MV-4-11 (cell line): ENCODE measurements around the gene ADORA2B.
"Not testable (repeated sequence)": the region's sequence is repeated elsewhere in the genome, so short reads cannot be mapped to it uniquely, and the experiment has no call there.

ENCODE experiments used
- DNase-seq: peaks from one replicate; lab custom pipeline; 2025; lab: John Stamatoyannopoulos, UW

ADORA2B gene

GRCh38 chr17:15922586-15922985, 22.3 kb upstream of the ADORA2B start:
- DNase-seq = no peak

GRCh38 chr17:15926039-15926740, 18.7 kb upstream of the ADORA2B start:
- DNase-seq = no peak

DNA sequence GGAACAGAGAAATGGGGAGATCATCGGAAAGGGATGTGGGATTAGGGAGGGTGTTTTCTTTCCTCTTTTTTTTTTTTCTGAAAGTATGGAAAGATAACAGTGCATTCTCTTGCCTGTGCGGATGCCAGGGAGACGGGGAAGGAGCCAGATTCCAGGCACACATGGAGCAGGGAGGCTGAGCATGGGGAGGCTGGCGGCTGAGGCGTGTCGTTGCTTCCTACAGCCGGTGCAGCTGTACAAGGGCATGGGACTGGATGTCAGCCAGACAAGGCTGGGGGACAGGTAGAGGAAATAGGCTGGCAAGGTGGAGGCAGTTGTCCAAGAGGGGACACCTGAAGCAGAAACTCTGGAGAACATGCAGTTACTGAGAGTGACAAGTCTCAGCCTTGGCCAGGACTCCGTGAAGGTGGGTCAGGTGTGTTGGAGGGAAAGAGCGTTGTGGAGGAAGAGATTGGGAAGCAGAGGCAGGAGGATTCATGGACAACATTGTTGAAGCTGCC, 16.6 kb upstream of the ADORA2B start:
- DNase-seq = no peak

GRCh38 chr17:15929941-15930340, 15.0 kb upstream of the ADORA2B start:
- no peak for DNase-seq

DNA sequence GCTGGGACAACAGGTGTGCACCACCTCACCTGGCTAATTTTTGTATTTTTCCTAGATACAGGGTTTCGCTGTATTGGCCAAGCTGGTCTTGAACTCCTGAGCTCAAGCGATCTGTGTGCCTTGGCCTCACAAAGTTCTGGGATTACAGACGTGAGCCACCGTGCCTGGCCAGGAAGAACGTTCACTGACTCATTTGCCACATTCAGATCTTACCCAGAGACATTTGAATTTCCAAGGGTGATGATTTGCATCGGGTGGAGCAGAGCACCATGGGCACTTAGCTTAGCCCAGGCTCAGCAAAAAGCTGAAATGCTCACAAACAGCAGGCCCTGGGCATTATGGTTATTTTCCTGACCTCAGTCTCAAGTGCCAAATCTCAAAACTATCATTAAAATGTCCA, 14.5 kb upstream of the ADORA2B start:
- peak; percentile 37 for DNase-seq

- no peak for DNase-seq
Measured at GRCh38 chr17:15931394-15931793, 13.5 kb upstream of the ADORA2B start.

DNA sequence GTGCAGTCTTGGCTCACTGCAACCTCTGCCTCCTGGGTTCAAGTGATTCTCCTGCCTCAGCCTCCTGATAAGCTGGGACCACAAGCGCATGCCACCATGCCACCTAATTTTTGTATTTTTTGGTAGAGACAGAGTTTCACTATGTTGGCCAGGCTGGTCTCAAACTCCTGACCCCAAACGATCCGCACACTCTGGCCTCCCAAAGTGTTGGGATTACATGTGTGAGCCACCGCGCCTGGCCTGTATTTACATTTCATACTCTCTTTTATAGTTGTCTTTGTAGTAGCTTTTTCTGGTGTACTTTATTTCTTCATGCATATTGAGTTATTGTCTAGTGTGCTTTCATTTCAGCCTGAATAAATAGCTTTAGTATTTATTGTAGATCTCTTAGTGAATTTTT, 10.1 kb upstream of the ADORA2B start:
- no peak for DNase-seq

- no peak for DNase-seq
Measured at GRCh38 chr17:15935891-15936290, 9.0 kb upstream of the ADORA2B start.

GRCh38 chr17:15936481-15936880, 8.4 kb upstream of the ADORA2B start:
- DNase-seq = not testable (repeated sequence)

DNA sequence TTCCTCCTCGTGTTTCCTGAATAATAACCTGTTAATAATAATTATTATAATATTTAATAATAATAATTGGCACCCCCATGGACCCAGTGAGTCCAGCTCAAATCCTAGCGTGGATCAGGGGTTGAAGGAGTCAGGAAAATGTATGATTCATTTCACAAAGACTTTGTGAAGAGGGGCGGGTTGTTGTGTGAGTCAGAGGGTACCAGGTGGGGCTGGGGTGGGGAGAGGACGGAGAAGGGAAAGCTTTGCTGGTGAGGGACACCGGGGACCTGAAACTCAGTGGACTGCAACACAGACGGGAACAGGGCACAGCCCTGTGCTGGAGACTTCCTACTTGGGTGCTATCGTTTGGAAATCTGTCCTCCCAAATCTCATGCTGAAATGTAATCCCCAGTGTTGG, 3.1 kb upstream of the ADORA2B start:
- DNase-seq = no peak

GRCh38 chr17:15942207-15942833, 2.6 kb upstream of the ADORA2B start:
- peak; percentile 97 for DNase-seq

GRCh38 chr17:15943971-15944758, 765 bp upstream of the ADORA2B start:
- DNase-seq = no peak

DNA sequence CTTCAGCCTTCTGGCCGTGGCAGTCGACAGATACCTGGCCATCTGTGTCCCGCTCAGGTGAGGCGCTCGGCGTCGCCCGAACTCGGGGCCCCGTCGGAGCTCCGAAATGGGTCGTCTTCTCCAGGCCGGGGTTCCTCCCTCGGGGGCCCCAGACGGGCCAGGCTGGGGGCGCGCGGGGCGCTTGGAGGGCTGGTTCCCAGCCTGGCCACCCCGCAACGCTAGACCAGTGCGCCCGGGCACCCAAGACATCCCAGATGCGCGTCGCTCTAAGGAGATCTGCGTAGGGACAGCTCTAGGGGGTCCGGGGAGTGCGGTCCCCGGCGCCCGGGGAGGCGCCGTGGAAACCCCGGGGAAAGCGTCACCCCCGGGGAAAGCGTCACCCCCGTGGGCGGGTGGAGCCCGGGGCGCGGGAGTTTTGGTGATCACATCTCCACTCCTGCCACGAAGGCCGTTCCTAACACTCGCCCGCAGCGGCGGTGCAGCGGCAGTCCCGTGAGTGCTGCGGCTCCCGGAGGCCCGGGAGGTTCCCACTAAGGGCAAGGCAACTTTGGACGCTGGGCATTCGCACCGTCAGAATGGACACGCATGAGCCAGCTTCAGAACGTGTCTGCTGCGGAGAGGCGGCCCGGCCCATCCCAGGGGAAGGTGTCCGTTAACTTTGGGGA, 729 bp downstream of the ADORA2B start:
- no peak for DNase-seq

GRCh38 chr17:15946611-15947120, 1.7 kb downstream of the ADORA2B start:
- no peak for DNase-seq

DNA sequence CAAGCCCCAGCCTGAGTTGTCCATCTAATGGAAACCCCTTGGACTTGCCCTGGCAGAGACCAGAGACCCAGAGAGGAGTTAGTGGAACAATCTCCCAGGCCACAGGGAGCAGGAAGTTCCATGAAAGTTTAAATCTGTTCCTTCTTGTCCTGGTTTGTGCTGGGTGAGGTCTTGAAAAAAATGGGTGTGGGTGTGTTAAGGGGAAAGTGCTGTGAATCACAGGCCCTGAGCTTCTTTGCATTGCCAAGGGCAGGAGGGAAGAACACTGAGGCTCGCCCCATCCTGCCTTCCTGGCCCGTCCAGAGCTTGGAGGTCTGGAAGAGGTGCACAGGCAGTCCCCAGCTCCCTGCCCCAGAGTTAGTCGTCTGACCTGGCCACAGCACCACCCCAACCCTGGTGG, 2.3 kb downstream of the ADORA2B start:
- no peak for DNase-seq

DNA sequence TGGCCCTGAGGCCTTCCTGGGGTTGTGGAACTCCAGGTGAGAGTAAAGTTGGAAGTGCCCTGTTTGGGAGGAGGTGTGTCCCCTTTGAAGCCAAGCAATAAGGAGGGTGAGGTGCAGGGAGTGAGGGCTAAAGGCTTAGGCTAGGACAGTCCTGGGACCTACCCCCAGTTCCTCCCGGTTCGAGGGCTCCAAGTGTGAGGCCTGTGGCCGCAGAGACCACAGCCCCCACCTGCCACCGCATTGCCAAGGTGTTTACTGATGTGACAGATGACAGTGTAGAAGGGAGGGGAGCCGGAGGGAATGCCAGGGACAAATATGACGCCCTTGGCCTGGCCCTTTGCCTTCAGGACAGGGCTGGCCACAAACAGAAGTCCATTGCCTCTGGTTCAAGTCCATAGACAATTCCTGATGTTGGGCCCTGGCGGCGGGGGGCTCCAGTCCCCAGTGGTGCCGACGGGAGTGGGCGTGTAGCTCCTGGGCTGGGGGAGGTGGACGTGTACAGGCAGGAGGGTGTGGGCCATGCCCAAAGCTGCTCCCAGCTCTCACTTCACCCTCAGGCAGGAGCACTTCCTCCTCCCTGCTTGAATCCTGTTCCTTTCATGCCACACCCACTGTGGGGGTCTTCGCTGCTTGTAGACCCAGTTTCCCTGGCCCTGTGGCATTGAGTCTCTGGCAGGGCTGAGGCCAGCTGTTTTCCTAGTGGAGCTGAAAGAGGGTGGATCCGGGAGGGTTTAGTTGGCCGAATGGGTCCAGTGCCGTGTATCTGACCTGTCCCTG, 3.2 kb downstream of the ADORA2B start:
- no peak for DNase-seq

DNA sequence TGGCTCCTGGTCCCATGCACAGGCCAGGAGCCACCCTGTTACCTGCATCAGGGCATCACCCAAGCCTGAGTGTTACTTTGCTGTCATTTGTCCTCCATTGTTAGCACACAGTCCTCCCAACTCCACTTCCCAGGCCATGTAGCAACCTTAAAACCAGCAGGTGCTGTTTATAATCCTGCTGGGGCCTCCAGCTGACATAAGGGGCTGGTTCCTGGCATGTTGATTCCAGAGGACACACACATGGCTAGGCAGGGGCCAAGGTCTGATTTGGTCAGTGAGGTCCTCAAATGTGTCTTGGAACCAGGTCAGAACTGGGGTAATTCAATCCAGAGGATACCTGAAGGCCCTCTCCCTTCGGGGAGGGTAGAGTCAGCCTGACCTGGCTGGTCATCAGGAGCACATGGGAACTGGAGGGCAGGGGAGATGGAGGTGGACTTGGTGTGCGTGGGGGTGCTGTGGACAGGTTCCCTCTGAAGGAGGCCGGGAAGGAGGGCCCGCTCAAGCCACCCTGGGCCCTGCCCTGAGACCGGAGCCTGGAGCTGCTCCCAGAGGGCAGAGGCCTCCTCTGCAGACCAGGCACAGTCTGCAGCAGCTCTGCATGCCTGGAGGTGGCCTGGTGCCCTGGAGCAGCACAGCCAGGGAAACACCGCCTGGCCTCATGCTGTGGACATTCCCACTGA, 6.6 kb downstream of the ADORA2B start:
- DNase-seq = no peak

- DNase-seq = no peak
Measured at GRCh38 chr17:15952048-15952532, 7.2 kb downstream of the ADORA2B start.

DNA sequence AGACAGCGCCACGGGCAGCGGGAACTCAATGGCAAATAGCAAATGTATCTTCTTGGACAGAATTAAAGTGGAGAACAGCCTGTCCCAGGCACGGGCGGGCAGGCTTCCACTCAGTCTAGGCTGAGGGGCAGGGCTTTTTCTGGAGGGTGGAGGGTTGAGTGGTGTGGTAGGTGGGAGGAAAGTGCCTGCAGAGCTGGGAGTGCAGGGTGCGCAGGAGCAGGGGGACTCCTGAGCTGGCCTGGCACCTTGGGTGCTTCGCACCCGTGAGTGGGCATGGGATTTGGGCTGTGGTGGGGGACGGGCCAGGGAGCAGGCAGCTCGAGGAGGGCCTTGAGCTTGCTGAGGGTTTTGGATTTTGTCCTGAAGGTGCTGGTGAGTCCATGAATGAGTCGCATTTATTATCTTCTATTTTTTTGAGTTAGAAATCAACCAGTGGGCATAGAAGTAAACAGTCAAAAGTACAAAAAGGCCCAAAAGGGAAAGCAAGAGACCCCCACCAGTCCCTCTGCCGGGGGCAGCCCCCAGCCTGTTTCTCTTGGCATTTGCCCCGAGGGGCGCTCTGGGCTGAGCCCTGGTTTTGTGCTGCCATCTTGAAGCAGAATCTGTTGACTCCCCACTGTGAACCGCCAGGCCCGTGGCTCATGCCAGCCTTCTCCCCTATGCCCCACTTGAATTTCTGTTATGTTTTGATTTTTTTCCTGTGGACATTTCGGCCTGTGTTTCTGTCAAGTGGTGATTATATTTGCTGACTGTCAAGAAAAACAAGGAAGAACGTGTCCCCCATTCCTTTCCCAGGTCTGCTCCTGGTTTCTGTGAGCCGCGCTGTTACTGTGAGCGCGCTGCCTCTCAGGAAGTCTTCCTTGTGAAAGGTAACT, 8.2 kb downstream of the ADORA2B start:
- DNase-seq = no peak

- DNase-seq = peak; percentile 87
Measured at GRCh38 chr17:15954222-15954621, 9.3 kb downstream of the ADORA2B start.
